ENCODE data around the gene ZNF516. TPM values are rescaled to one million over a fixed set of nuclear protein-coding genes. Genes with fewer than 3 reads are reported as not detected.

ZNF516 gene
- total and polyA plus RNA-seq, 2 of the 4 experiments (the other 2 are of a cell fraction), result 7.9 to 16.9 TPM

GRCh38 chr18:76456823-76457222 is 38.2 kb downstream of the ZNF516 start:
- Histone ChIP-seq H3K36me3 (ENCODE audit: control insufficient read depth, insufficient read depth, low read length) (peaks cover 14% of the 10 kb centered on the region), H3K4ac (ENCODE audit: low read depth, low read length) (peak overlapping the region; percentile 48; the same call in 1 of the 2 replicates), H4K8ac (ENCODE audit: low read depth in 2 of 2, low read length in 2 of 2) (no peak overlapping the region), H3K9ac (ENCODE audit: low read depth, low read length) (no peak overlapping the region), H2BK5ac (ENCODE audit: low read depth, low read length, poor library complexity, severe bottlenecking) (no peak overlapping the region), H2BK15ac (ENCODE audit: low read depth, low read length) (peak overlapping the region; percentile 20; the same call in 1 of the 3 replicates), H4K91ac (ENCODE audit: insufficient read depth, low read depth, low read length) (no peak overlapping the region), H3K27ac (ENCODE audit: insufficient read depth, low read length) (no peak overlapping the region), H3K27me3 (ENCODE audit: control insufficient read depth, insufficient read depth, low read length) (no peaks in the 10 kb centered on the region), H3K56ac (ENCODE audit: extremely low read depth, insufficient read depth, low read length) (no peak overlapping the region), H3K18ac (ENCODE audit: low read depth, low read length) (no peak overlapping the region), H4K5ac (ENCODE audit: low read depth, low read length) (no peak overlapping the region), H3K9me1 (ENCODE audit: insufficient read depth, low read length) (peaks cover 43% of the 10 kb centered on the region), H2AK9ac (replicated peaks; ENCODE audit: low read depth, low read length, poor library complexity) (no peak overlapping the region), H2BK120ac (ENCODE audit: low read depth, low read length) (no peak overlapping the region), H3K4me1 (ENCODE audit: control insufficient read depth, insufficient read depth, low read length) (peaks cover 54% of the 10 kb centered on the region), H2AK5ac (ENCODE audit: low read depth, low read length) (peak overlapping the region; percentile 31), H3K14ac (replicated peaks; ENCODE audit: low read depth, low read length) (0 out of 2 replicates have a peak overlapping the region, but pooled peaks have one; percentile 10), H3K23ac (ENCODE audit: low read depth, low read length) (peak overlapping the region; percentile 25; the same call in 1 of the 2 replicates), H3K79me1 (ENCODE audit: low read depth in 1 of 2, low read length in 2 of 2) (peaks cover 40 to 94% of the 10 kb centered on the region in 2 experiments), H3K9me3 (ENCODE audit: control insufficient read depth, insufficient read depth, low read length) (no peaks in the 10 kb centered on the region), H3K4me2 (ENCODE audit: low read depth, low read length) (no peak overlapping the region), H4K20me1 (ENCODE audit: insufficient read depth, low read length) (peaks cover 76% of the 10 kb centered on the region), H2AFZ (replicated peaks; ENCODE audit: low read length, poor library complexity) (no peak overlapping the region), H3K4me3 (ENCODE audit: insufficient read depth, low read depth, low read length) (no peak overlapping the region), H2BK20ac (ENCODE audit: low read depth, low read length) (no peak overlapping the region)
- whole genome bisulfite sequencing, 2 experiments (ENCODE audit: extremely low coverage in 2 of 2, insufficient read length in 1 of 2), result 100% methylated on average over 1 of the region's 4 CpGs; no CpG with 5 or more reads in 1 of the 2 experiments
- no TSS peak for BruUV-seq (replicated peaks)
- dilution Hi-C loops (cut with HindIII; ENCODE audit: low sequenced_read_pairs, unreplicated experiment), result no loop called here
- no peak for DNase-seq
- ChIA-PET CTCF (interaction anchor here (0.8 kb wide), 1 partner anchor 58 kb away, joined by 4 read pairs; no protein-coding TSS in a partner anchor), POLR2A (ENCODE audit: unreplicated experiment) (no interaction called here)
- intact Hi-C loops (cut with micrococcal nuclease), result no loop called here
- ATAC-seq (ENCODE audit: low read depth), result no peak
- TF ChIP-seq POLR2A (IDR thresholded peaks at IDR 0.05; ENCODE audit: low read depth, low read length) (no peak), SMC3 (IDR thresholded peaks at IDR 0.05; ENCODE audit: low read depth, low read length) (no peak), MAZ (IDR thresholded peaks at IDR 0.05; ENCODE audit: borderline replicate concordance, low read depth, low read length) (no peak), CTCF (conservative IDR thresholded peaks at IDR 0.05; ENCODE audit: low read depth, low read length) (no peak), RCOR1 (IDR thresholded peaks at IDR 0.05; ENCODE audit: insufficient replicate concordance, low read length) (no peak), ELK1 (IDR thresholded peaks at IDR 0.05; ENCODE audit: borderline replicate concordance, low read depth, low read length) (no peak), MXI1 (IDR thresholded peaks at IDR 0.05; ENCODE audit: borderline replicate concordance, low read depth, low read length) (no peak)
- in situ Hi-C loops (cut with MboI; ENCODE audit: low sequenced_read_pairs), result loop anchor here (25.0 kb wide), 1 partner anchor 655 kb away; no protein-coding TSS in a partner anchor
